B cell (primary cell): ENCODE results near the gene RDM1. TPM values are rescaled to one million over a fixed set of nuclear protein-coding genes. Genes with fewer than 3 reads are reported as not detected.

Experiments
- ATAC-seq: fragments of 200-7000 bp; cut with Tn5 transposase; one replicate; pipeline ENCODE4 v1.10.0; 2021; ENCODE audit warnings: low read depth, mild to moderate bottlenecking, moderate number of reproducible peaks, moderate library complexity
- CTCF ChIA-PET: fragments of 350-600 bp; sonication (Branson Sonifier 250); formaldehyde crosslinking; loops from one replicate; lab custom pipeline; 2021; ENCODE audit warnings: antibody characterized with exemption, inconsistent platforms; lab: Charles Lee
- POLR2A ChIA-PET: fragments of 350-600 bp; sonication (Branson Sonifier 250); formaldehyde crosslinking; loops from one replicate; lab custom pipeline; 2021; ENCODE audit warnings: antibody characterized with exemption; lab: Charles Lee
- DNase-seq: peaks from one replicate; pipeline ENCODE4 v3.0.0; 2013
- H2AFZ ChIP-seq: 2 replicates; pipeline ENCODE4 v1.6.1; 2012; ENCODE audit warnings: mild to moderate bottlenecking, low read depth, low read length; ENCODE audit not compliant: insufficient read depth, poor library complexity, severe bottlenecking
- H3K27ac ChIP-seq, 2 donors: 1 replicate in 1 of 2; 2 replicates in 1 of 2; pipeline ENCODE4 v1.5.1; 2012 to 2013; ENCODE audit warnings: low read length in 2 of 2, mild to moderate bottlenecking in 2 of 2, moderate library complexity in 1 of 2
- H3K27me3 ChIP-seq, 4 experiments: fragments of 200-600 bp in 1 of 4; sonication (generic) in 1 of 4; replicated peaks in 1 of 4; 1 replicate in 2 of 4; 2 replicates in 2 of 4; pipeline versions ENCODE4 v1.6.1 to v1.7.0; 2013 to 2016; ENCODE audit warnings: low read length in 3 of 4, mild to moderate bottlenecking in 2 of 4, mixed read lengths in 1 of 4, moderate library complexity in 1 of 4; ENCODE audit not compliant: insufficient read depth in 4 of 4, control insufficient read depth in 3 of 4; ENCODE audit errors: control extremely low read depth in 1 of 4
- H3K36me3 ChIP-seq, 2 experiments: replicated peaks in 1 of 2; 1 replicate in 1 of 2; 2 replicates in 1 of 2; pipeline versions ENCODE4 v1.6.1 to v1.7.1; 2013; ENCODE audit warnings: low read length in 1 of 2; ENCODE audit not compliant: insufficient read depth in 2 of 2, control insufficient read depth in 1 of 2; ENCODE audit errors: control extremely low read depth in 1 of 2, extremely low read depth in 1 of 2
- H3K4me1 ChIP-seq, 2 donors: fragments of 200-600 bp in 1 of 2; sonication (generic) in 1 of 2; 1 replicate in 1 of 2; 2 replicates in 1 of 2; pipeline versions ENCODE4 v1.5.1 to v1.6.1; 2013 to 2017; ENCODE audit warnings: low read length in 2 of 2; ENCODE audit not compliant: control insufficient read depth in 2 of 2, insufficient read depth in 2 of 2
- H3K4me2 ChIP-seq: replicated peaks from 2 replicates; pipeline ENCODE3; 2012; ENCODE audit warnings: mild to moderate bottlenecking, low read depth, low read length; ENCODE audit not compliant: poor library complexity, severe bottlenecking
- H3K4me3 ChIP-seq, 5 experiments: fragments of 200-600 bp in 1 of 5; sonication (generic) in 1 of 5; 1 replicate in 3 of 5; 2 replicates in 2 of 5; pipeline versions ENCODE4 v1.5.1 to v1.7.0; 2011 to 2016; ENCODE audit warnings: low read length in 4 of 5, mild to moderate bottlenecking in 4 of 5, low read depth in 2 of 5, control low read depth in 1 of 5, moderate library complexity in 1 of 5; ENCODE audit not compliant: insufficient read depth in 1 of 5; ENCODE audit errors: control extremely low read depth in 1 of 5, extremely low read depth in 1 of 5
- H3K79me2 ChIP-seq: fragments of 200-600 bp; sonication (generic); one replicate; pipeline ENCODE4 v1.6.0; 2016; ENCODE audit warnings: low read length; ENCODE audit not compliant: control insufficient read depth, insufficient read depth
- H3K9ac ChIP-seq: fragments of 200-600 bp; sonication (generic); 2 replicates; pipeline ENCODE4 v1.6.1; 2017; ENCODE audit warnings: mild to moderate bottlenecking, low read length, moderate library complexity
- H3K9me3 ChIP-seq, 3 donors: one replicate each; pipeline versions ENCODE4 v1.6.1 to v1.7.1; 2013; ENCODE audit warnings: low read length in 2 of 3; ENCODE audit not compliant: control insufficient read depth in 2 of 3, insufficient read depth in 1 of 3; ENCODE audit errors: control extremely low read depth in 1 of 3
- H4K20me1 ChIP-seq: 2 replicates; pipeline ENCODE4 v1.6.0; 2012; ENCODE audit warnings: mild to moderate bottlenecking, low read length; ENCODE audit not compliant: insufficient read depth, control insufficient read depth, poor library complexity, severe bottlenecking
- H3K27ac Mint-ChIP-seq: one replicate; pipeline ENCODE4 v1.8.0; 2021; ENCODE audit warnings: mixed read lengths
- H3K27me3 Mint-ChIP-seq: one replicate; pipeline ENCODE4 v1.8.0; 2021; ENCODE audit warnings: mixed read lengths
- H3K4me1 Mint-ChIP-seq: one replicate; pipeline ENCODE4 v1.8.0; 2021; ENCODE audit warnings: mixed read lengths
- H3K4me3 Mint-ChIP-seq: one replicate; pipeline ENCODE4 v1.8.0; 2021; ENCODE audit warnings: mixed read lengths
- H3K9me3 Mint-ChIP-seq: one replicate; pipeline ENCODE4 v1.8.0; 2022; ENCODE audit warnings: mixed read lengths; ENCODE audit not compliant: insufficient read depth
- EZH2 ChIP-seq: IDR thresholded peaks from 2 replicates; pipeline ENCODE4 v1.6.1; 2012; ENCODE audit warnings: borderline replicate concordance, low read depth, mild to moderate bottlenecking, moderate library complexity, low read length; ENCODE audit not compliant: insufficient read depth, poor library complexity, severe bottlenecking
- WGBS: methylation state at CpG from one replicate; pipeline ENCODE4 v1.1.5; 2013; ENCODE audit warnings: missing lambda C conversion rate; ENCODE audit not compliant: insufficient coverage; 5-methylcytosine and 5-hydroxymethylcytosine counted together
- intact Hi-C: fragments of 100-400 bp; cut with micrococcal nuclease; formaldehyde crosslinking; loops from one replicate; pipeline ENCODE4 v1.10.0; 2022
- polyA plus RNA-seq: library from polyadenylated mRNA; depleted of rRNA; stranded (reverse); fragments of >200 nt; gene quantifications from 2 replicates; pipeline ENCODE4 v1.2.3, GENCODE V29; 2012
- total RNA-seq, 2 donors: library from RNA; stranded (reverse); fragments of 120-200 nt in 1 of 2; gene quantifications; 1 replicate in 1 of 2; 2 replicates in 1 of 2; pipeline versions ENCODE4 v1.2.3 to v1.2.4, GENCODE V29; 2013 to 2022
- TF ChIP-seq, protein P1 (sequence below): fragments of 200-600 bp; IDR thresholded peaks from one replicate; pipeline ENCODE4 v1.8.0; 2022; ENCODE audit warnings: antibody characterized with exemption, mild to moderate bottlenecking

Gene RDM1
- total and polyA plus RNA-seq, 2 donors (not counting 1 experiment from before 2014, with no cell fraction given): not detected

DNA sequence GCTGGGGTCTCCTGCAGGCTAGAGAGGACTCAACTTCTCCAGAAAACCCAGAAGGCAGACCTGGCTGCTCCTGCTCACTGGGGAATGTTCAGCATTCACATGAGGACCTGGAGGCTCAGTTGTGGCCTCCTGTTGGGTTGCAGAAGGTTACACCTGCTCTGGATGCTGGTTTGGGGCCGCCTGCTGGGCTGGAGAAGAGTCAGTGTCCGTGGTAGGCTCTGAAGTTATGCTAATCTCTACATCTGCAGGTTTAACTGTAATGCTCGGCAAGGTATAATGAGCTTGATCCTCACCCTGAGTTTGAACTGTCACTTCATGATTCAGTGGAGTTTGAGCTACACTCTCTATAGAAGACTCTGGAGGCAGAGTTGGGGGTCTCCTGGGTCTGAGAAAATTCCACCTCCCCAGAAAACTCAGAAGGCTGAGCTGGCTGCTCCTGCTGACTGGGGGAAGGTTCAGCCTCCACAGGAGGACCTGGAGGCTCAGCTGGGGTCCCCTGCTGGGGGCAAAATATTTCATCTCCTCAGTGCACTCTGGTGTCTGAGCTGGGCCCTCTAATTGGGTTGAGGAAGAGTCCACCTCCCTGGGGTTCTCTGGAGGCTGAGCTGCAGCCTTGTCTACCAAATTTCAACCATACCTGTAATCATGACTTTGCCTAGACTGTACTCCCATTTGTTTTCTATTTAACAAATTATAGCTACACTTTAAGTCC lies 23.5 kb downstream of the RDM1 start:
- no peaks in the 10 kb centered on the region for H4K20me1 ChIP-seq
- Mint-ChIP-seq H3K4me1 (no peaks in the 10 kb centered on the region), H3K27me3 (no peaks in the 10 kb centered on the region), H3K4me3 (no peak overlapping the region), H3K27ac (no peak overlapping the region), H3K9me3 (no peaks in the 10 kb centered on the region)
- H3K27ac ChIP-seq: no peak overlapping the region
- no peaks in the 10 kb centered on the region for H3K36me3 ChIP-seq
- no peak overlapping the region for H2AFZ ChIP-seq
- H3K79me2 ChIP-seq: no peaks in the 10 kb centered on the region
- H3K4me3 ChIP-seq: no peak overlapping the region
- ATAC-seq (no peak), DNase-seq (no peak)
- intact Hi-C loops: no loop called here
- WGBS: 96% methylated on average over 3 of the region's 3 CpGs
- POLR2A ChIA-PET: no interaction called here
- TF ChIP-seq, protein P1, sequence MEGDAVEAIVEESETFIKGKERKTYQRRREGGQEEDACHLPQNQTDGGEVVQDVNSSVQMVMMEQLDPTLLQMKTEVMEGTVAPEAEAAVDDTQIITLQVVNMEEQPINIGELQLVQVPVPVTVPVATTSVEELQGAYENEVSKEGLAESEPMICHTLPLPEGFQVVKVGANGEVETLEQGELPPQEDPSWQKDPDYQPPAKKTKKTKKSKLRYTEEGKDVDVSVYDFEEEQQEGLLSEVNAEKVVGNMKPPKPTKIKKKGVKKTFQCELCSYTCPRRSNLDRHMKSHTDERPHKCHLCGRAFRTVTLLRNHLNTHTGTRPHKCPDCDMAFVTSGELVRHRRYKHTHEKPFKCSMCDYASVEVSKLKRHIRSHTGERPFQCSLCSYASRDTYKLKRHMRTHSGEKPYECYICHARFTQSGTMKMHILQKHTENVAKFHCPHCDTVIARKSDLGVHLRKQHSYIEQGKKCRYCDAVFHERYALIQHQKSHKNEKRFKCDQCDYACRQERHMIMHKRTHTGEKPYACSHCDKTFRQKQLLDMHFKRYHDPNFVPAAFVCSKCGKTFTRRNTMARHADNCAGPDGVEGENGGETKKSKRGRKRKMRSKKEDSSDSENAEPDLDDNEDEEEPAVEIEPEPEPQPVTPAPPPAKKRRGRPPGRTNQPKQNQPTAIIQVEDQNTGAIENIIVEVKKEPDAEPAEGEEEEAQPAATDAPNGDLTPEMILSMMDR: no peak
- TF ChIP-seq EZH2: no peak
- H3K9ac ChIP-seq: no peak overlapping the region
- no peaks in the 10 kb centered on the region for H3K9me3 ChIP-seq
- no peak overlapping the region for H3K4me2 ChIP-seq
- H3K4me1 ChIP-seq: no peaks in the 10 kb centered on the region
- CTCF ChIA-PET: no interaction called here
- no peaks in the 10 kb centered on the region for H3K27me3 ChIP-seq

DNA sequence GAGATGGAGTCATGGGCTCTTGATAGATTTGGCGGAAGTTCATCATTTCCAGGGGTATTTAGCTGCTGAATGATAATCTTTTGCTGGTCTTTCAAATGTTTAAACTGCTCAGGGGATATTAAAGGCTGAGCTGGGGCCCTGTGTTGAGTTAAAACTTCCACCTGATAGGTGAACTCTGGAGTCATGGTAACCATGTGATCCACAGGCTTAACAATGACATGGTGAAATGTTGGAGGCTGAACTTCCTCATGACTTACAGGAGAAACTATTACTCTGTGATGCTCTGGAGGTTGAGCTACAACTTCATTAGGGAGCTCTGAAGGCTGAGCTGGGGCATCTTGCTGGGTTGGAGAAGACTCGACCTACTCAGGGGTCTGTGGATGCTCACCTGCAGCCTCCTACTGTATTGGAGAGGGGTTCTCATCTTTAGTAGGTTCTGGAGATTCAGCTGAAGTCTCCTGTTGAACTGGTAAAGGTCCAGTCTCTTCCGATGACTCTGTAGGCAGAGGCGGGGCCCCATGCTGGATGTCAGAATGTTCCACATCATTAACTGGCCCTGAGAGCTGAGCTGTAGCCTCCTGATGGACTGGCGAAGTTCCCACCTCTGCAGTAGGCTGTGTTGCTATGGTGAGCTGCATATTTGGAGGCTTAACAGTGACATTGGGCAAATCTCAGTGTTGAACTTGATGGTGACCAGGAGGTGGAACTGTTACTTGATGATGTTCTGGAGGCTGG lies 24.2 kb downstream of the RDM1 start:
- no peak overlapping the region for H3K4me3 Mint-ChIP-seq
- ATAC-seq (no peak), DNase-seq (no peak)
- no peaks in the 10 kb centered on the region for H3K27me3 Mint-ChIP-seq
- no peaks in the 10 kb centered on the region for H3K36me3 ChIP-seq
- H2AFZ ChIP-seq: no peak overlapping the region
- CTCF ChIA-PET: no interaction called here
- WGBS: 94% methylated on average over 5 of the region's 5 CpGs
- H3K4me3 ChIP-seq: no peak overlapping the region
- no peaks in the 10 kb centered on the region for H3K9me3 Mint-ChIP-seq
- no peaks in the 10 kb centered on the region for H3K4me1 Mint-ChIP-seq
- H3K27ac Mint-ChIP-seq: no peak overlapping the region
- H3K79me2 ChIP-seq: no peaks in the 10 kb centered on the region
- intact Hi-C loops: no loop called here
- H4K20me1 ChIP-seq: no peaks in the 10 kb centered on the region
- H3K9me3 ChIP-seq: no peaks in the 10 kb centered on the region
- H3K9ac ChIP-seq: no peak overlapping the region
- H3K4me2 ChIP-seq: no peak overlapping the region
- H3K27me3 ChIP-seq: no peaks in the 10 kb centered on the region
- POLR2A ChIA-PET: no interaction called here
- TF ChIP-seq, protein P1: no peak
- no peak for TF ChIP-seq EZH2
- no peaks in the 10 kb centered on the region for H3K4me1 ChIP-seq
- H3K27ac ChIP-seq: no peak overlapping the region
